GM12801 (cell line): Measurements from ENCODE around the gene GSS.

Experiments
- TF ChIP-seq, protein P1 (sequence below): IDR thresholded peaks from one replicate; pipeline ENCODE4 v1.5.1; 2011; ENCODE audit warnings: control low read depth; ENCODE audit not compliant: insufficient read length; ENCODE audit errors: extremely low read depth

GSS gene

DNA sequence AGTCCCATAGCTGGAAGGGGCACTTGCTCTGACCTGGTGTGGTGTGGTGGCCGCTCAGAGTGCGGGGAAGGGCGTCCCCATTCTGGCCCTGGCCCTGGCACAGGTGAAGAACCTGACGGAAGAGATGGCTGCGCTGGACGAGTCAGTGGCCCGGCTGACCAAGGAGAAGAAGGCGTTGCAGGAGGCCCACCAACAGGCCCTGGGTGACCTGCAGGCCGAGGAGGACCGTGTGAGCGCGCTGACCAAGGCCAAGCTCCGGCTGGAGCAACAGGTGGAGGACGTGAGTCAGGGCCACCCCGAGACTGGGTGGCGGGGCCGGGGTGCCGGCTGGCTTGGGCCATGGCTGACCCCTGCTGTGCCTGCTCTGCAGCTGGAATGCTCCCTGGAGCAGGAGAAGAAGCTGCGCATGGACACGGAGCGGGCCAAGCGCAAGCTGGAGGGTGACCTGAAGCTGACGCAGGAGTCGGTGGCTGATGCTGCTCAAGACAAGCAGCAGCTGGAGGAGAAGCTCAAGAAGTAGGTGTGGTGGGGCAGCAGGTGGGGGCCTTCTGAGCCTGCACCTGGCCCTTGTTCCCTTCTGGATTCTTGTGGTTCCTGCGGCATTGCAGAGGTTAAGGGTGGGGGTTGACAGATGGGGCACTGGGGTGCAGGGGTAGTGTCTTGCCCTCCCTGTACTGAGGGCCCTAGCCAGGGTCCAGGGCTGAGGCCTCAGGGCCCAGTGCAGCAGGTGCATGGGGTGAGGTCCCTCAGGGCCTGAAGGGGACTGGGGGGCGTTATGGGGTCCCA is 40.8 kb upstream of the GSS start:
- TF ChIP-seq, protein P1, sequence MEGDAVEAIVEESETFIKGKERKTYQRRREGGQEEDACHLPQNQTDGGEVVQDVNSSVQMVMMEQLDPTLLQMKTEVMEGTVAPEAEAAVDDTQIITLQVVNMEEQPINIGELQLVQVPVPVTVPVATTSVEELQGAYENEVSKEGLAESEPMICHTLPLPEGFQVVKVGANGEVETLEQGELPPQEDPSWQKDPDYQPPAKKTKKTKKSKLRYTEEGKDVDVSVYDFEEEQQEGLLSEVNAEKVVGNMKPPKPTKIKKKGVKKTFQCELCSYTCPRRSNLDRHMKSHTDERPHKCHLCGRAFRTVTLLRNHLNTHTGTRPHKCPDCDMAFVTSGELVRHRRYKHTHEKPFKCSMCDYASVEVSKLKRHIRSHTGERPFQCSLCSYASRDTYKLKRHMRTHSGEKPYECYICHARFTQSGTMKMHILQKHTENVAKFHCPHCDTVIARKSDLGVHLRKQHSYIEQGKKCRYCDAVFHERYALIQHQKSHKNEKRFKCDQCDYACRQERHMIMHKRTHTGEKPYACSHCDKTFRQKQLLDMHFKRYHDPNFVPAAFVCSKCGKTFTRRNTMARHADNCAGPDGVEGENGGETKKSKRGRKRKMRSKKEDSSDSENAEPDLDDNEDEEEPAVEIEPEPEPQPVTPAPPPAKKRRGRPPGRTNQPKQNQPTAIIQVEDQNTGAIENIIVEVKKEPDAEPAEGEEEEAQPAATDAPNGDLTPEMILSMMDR, result no peak

DNA sequence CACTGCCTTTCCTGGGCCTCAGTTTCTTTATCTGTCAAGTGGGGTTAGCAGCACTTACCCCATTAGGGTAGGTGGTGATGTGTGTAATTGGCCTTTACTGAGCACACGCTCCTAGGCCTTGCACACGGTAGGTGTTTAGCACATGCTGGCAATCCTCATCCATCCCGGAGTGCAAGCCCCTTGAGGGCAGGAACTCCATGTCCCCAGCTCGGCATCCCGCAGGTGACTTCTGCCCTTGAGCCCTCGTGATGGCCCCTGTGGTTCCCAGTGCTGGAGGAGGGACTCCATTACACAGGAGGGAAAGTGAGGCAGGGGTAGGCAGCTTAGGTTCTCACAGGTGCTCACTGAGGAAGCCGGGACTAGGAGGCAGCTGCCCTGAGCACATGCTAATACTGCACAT is 40.1 kb upstream of the GSS start:
- TF ChIP-seq, protein P1, result no peak

DNA sequence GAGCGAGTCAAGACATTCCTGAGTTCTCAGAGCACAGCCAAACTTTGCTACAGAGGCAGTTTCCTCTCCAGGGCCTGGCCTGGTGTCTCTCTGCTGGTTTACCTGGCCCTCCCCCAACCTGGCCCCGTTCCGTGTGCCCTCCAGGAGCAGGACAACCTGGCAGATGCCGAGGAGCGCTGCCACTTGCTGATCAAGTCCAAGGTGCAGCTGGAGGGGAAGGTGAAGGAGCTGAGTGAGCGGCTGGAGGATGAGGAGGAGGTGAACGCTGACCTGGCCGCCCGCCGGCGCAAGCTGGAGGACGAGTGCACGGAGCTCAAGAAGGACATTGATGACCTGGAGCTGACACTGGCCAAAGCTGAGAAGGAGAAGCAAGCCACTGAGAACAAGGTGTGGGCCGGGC is 39.6 kb upstream of the GSS start:
- TF ChIP-seq, protein P1, result no peak

DNA sequence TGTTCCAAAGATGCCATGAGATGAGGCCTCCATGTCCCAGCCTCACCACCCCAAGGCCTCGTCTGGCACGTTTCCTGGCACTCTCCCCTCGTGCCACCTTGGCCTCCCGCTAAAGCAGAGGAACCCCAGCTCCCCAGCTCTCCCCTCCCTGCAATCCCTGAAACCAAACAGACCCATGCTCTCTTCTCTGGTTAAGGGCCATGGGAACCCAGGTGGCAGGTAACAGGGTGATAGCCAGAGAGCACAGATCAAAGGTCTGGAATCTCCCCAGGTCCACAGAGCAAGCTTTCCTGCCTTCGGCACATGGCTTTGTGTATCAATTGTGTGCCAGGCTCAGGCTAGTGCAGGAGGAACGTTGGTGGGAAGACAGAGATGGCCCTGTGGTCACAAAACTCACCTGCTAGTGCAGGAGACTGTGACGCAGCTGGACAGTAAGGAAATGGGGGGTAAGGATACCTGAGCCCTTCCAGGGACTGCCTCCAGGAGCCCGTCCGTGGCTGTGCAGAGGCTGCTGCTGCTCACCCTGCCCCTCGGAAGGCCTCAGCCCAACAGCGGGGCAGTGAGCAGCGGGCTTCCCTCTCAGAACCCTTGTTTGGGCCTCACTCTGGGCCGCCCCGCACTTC is 39.0 kb upstream of the GSS start:
- TF ChIP-seq, protein P1, result no peak

DNA sequence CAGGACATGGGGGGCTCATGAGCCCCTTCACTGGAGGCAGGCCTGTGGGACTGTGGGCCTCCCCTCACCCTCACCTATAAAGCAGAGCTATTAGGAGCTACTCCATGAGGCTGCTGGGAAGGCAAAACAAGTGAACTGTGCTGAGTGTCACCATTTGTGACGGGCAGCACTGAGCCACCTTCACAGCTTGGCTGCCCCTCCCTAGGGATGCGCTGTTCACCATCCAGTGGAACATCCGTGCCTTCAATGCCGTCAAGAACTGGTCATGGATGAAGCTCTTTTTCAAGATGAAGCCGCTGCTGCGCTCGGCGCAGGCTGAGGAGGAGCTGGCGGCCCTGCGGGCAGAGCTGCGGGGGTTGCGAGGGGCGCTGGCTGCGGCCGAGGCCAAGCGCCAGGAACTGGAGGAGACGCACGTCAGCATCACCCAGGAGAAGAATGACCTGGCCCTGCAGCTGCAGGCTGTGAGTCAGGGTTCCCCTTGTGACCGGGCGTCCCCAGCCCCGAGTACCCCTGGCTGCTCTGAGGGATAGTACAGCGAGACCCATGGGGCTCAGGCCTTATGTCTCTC is 38.4 kb upstream of the GSS start:
- TF ChIP-seq, protein P1, result no peak

DNA sequence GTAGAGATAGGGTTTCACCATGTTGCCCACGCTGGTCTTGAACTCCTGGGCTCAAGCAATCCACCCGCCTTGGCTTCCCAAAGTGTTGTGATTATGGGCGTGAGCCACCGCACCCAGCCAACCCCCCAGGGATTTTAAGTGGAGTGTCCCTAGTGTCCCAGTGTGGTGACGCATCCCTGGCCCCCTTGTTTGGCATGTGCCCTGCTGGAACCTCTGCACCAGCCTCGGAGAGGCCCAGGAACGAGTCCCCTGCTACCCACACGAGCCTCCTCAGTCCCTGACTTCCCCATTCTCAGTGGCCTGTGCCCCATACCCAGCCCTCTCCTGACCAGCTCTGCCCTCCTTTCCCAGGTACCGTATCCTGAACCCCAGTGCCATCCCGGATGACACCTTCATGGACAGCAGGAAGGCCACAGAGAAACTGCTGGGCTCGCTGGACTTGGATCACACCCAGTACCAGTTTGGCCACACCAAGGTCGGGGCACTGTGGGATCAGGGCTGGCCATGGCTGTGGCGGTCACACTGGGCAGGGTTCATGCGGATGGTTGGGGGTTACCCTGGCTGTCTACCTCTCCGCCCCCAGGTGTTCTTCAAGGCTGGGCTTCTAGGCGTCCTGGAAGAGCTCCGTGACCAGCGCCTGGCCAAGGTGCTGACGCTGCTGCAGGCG is 37.3 kb upstream of the GSS start:
- TF ChIP-seq, protein P1, result no peak

DNA sequence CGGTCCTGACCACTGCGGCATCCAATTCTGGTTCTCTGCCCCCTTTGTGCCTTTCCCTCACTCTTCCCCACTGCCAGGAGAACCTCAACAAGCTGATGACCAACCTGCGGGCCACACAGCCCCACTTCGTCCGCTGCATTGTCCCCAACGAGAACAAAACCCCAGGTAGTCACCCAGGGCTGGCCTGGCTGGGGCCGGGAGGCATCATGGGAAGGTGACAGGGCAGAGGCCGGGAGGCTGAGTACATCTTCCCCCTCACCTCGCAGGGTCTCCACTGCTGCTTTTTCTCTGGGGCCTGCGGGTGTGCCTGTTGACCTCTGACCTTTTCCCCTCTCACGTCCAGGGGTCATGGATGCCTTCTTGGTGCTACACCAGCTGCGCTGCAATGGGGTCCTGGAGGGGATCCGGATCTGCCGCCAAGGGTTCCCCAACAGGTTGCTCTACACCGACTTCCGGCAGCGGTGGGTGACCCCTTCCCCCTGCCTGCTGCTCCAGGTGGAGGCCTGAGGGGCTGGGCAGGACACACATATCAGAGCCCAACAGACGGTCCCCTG is 35.1 kb upstream of the GSS start:
- TF ChIP-seq, protein P1, result no peak
